ENCODE results near the gene EVX2.

- TF ChIP-seq CTCF (IDR thresholded peaks at IDR 0.05; ENCODE audit: low read depth, low read length): no peak
- TF ChIP-seq POLR2A (IDR thresholded peaks at IDR 0.05; ENCODE audit: extremely low read depth, insufficient read length): no peak
- TF ChIP-seq MAX (IDR thresholded peaks at IDR 0.05; ENCODE audit: low read depth, low read length): no peak
Observed at GRCh38 chr2:176080540-176081375, 3.0 kb downstream of the EVX2 start.
